Astrocyte (in vitro differentiated cells and primary cell): Measurements from ENCODE around the gene DNASE1L3. TPM values are rescaled to one million over a fixed set of nuclear protein-coding genes. Genes with fewer than 3 reads are reported as not detected.
A peak's percentile ranks its signal among the peaks of the same experiment; 100 is the strongest.

ENCODE experiments used
- DNase-seq: peaks from one replicate; pipeline ENCODE4 v3.0.0-alpha.2; 2010; ENCODE audit warnings: low read depth
- FAIRE-seq: peaks from 2 replicates; lab custom pipeline; 2011; peaks lifted over from hg19 to GRCh38; lab: Jason Lieb, UNC
- H2AFZ ChIP-seq: 2 replicates; pipeline ENCODE4 v1.6.0; 2012; ENCODE audit warnings: low read depth, low read length, inconsistent platforms
- H3K27ac ChIP-seq: 2 replicates; pipeline ENCODE4 v1.5.1; 2011; ENCODE audit warnings: low read depth, low read length, inconsistent platforms
- H3K27me3 ChIP-seq: 2 replicates; pipeline ENCODE4 v1.6.0; 2011; ENCODE audit warnings: low read length, inconsistent platforms; ENCODE audit not compliant: insufficient read depth
- H3K36me3 ChIP-seq: 2 replicates; pipeline ENCODE4 v1.5.1; 2011; ENCODE audit warnings: low read length, inconsistent platforms; ENCODE audit not compliant: insufficient read depth
- H3K4me1 ChIP-seq: 2 replicates; pipeline ENCODE4 v1.5.1; 2011; ENCODE audit warnings: low read length, inconsistent platforms; ENCODE audit not compliant: insufficient read depth
- H3K4me2 ChIP-seq: 2 replicates; pipeline ENCODE4 v1.6.0; 2012; ENCODE audit warnings: low read length, inconsistent platforms
- H3K4me3 ChIP-seq: 2 replicates; pipeline ENCODE4 v1.5.1; 2011; ENCODE audit warnings: low read depth, mild to moderate bottlenecking, low read length, inconsistent platforms; ENCODE audit not compliant: insufficient read depth
- H3K79me2 ChIP-seq: 2 replicates; pipeline ENCODE4 v1.6.0; 2012; ENCODE audit warnings: mild to moderate bottlenecking, low read length, inconsistent platforms; ENCODE audit not compliant: insufficient read depth
- H3K9ac ChIP-seq: 2 replicates; pipeline ENCODE4 v1.6.0; 2012; ENCODE audit warnings: mild to moderate bottlenecking, low read length, inconsistent platforms
- H3K9me3 ChIP-seq: 2 replicates; pipeline ENCODE4 v1.5.1; 2012; ENCODE audit warnings: low read depth, mild to moderate bottlenecking, low read length, inconsistent platforms; ENCODE audit not compliant: insufficient read depth
- H4K20me1 ChIP-seq: 2 replicates; pipeline ENCODE4 v1.6.0; 2012; ENCODE audit warnings: low read length, inconsistent platforms; ENCODE audit not compliant: insufficient read depth
- H3K27ac Mint-ChIP-seq: one replicate; pipeline ENCODE4 v1.8.0; 2021; ENCODE audit warnings: mild to moderate bottlenecking, mixed read lengths; ENCODE audit not compliant: unreplicated experiment
- H3K27me3 Mint-ChIP-seq: one replicate; pipeline ENCODE4 v1.8.0; 2021; ENCODE audit warnings: low read depth, mixed read lengths; ENCODE audit not compliant: unreplicated experiment
- H3K36me3 Mint-ChIP-seq: one replicate; pipeline ENCODE4 v1.8.0; 2021; ENCODE audit warnings: low read depth, mixed read lengths; ENCODE audit not compliant: unreplicated experiment
- H3K4me1 Mint-ChIP-seq: one replicate; pipeline ENCODE4 v1.8.0; 2021; ENCODE audit warnings: low read depth, mixed read lengths; ENCODE audit not compliant: unreplicated experiment
- H3K4me3 Mint-ChIP-seq: one replicate; pipeline ENCODE4 v1.8.0; 2021; ENCODE audit warnings: mild to moderate bottlenecking, moderate library complexity, mixed read lengths; ENCODE audit not compliant: unreplicated experiment
- H3K9me3 Mint-ChIP-seq: one replicate; pipeline ENCODE4 v1.8.0; 2021; ENCODE audit warnings: mild to moderate bottlenecking, mixed read lengths; ENCODE audit not compliant: unreplicated experiment
- CTCF ChIP-seq: IDR thresholded peaks from 2 replicates; pipeline ENCODE4 v1.5.1; 2011; ENCODE audit warnings: low read depth, mild to moderate bottlenecking, inconsistent platforms, low read length, moderate library complexity; ENCODE audit not compliant: insufficient read depth
- EZH2 ChIP-seq: IDR thresholded peaks from 2 replicates; pipeline ENCODE4 v1.6.1; 2012; ENCODE audit warnings: mild to moderate bottlenecking, low read length, inconsistent platforms; ENCODE audit not compliant: insufficient read depth
- total RNA-seq: library from RNA; stranded (reverse); gene quantifications from 2 replicates; pipeline ENCODE4 v1.2.1, GENCODE V29; 2021

Gene DNASE1L3
- total RNA-seq, 1 donor from 2014 or later: not detected

GRCh38 chr3:58150130-58150809 is 60.5 kb downstream of the DNASE1L3 start:
- H3K4me2 ChIP-seq: no peak overlapping the region
- H3K36me3 ChIP-seq: peaks cover 84% of the 10 kb centered on the region
- no peak overlapping the region for H3K9ac ChIP-seq
- no peak for DNase-seq
- no peaks in the 10 kb centered on the region for H3K79me2 ChIP-seq
- H3K4me1 Mint-ChIP-seq: no peaks in the 10 kb centered on the region
- H3K9me3 ChIP-seq: no peaks in the 10 kb centered on the region
- no peaks in the 10 kb centered on the region for H3K27me3 Mint-ChIP-seq
- FAIRE-seq: no peak
- no peak overlapping the region for H3K4me3 ChIP-seq
- H3K9me3 Mint-ChIP-seq: no peaks in the 10 kb centered on the region
- no peak overlapping the region for H3K4me3 Mint-ChIP-seq
- H3K27ac ChIP-seq: no peak overlapping the region
- H3K27me3 ChIP-seq: no peaks in the 10 kb centered on the region
- H3K4me1 ChIP-seq: no peaks in the 10 kb centered on the region
- peaks cover 42% of the 10 kb centered on the region for H4K20me1 ChIP-seq
- peaks cover 46% of the 10 kb centered on the region for H3K36me3 Mint-ChIP-seq
- TF ChIP-seq EZH2: no peak
- TF ChIP-seq CTCF: no peak
- H3K27ac Mint-ChIP-seq: peak overlapping the region; percentile 53
- no peak overlapping the region for H2AFZ ChIP-seq

GRCh38 chr3:58148049-58148448 is 62.7 kb downstream of the DNASE1L3 start:
- no peak overlapping the region for H3K27ac Mint-ChIP-seq
- Histone ChIP-seq H3K79me2 (no peaks in the 10 kb centered on the region), H2AFZ (no peak overlapping the region), H3K4me1 (no peaks in the 10 kb centered on the region), H3K4me3 (no peak overlapping the region), H3K9me3 (no peaks in the 10 kb centered on the region), H3K9ac (no peak overlapping the region), H3K4me2 (no peak overlapping the region), H4K20me1 (peaks cover 52% of the 10 kb centered on the region), H3K36me3 (peaks cover 85% of the 10 kb centered on the region), H3K27me3 (no peaks in the 10 kb centered on the region), H3K27ac (no peak overlapping the region)
- no peak for TF ChIP-seq EZH2
- no peak for TF ChIP-seq CTCF
- no peaks in the 10 kb centered on the region for H3K9me3 Mint-ChIP-seq
- no peak for FAIRE-seq
- no peak overlapping the region for H3K4me3 Mint-ChIP-seq
- H3K4me1 Mint-ChIP-seq: peaks cover 2% of the 10 kb centered on the region
- H3K27me3 Mint-ChIP-seq: no peaks in the 10 kb centered on the region
- no peak for DNase-seq
- H3K36me3 Mint-ChIP-seq: peaks cover 50% of the 10 kb centered on the region
